Hepatocyte (in vitro differentiated cells): ENCODE data around the gene SFMBT2.

Source experiments
- EZH2 ChIP-seq: fragments of 200-600 bp; sonication (generic); IDR thresholded peaks from 2 replicates; pipeline ENCODE4 v1.6.1; 2016; ENCODE audit warnings: antibody characterized with exemption, mild to moderate bottlenecking, borderline replicate concordance
- EZH2phosphoT487 ChIP-seq: fragments of 200-600 bp; sonication (generic); IDR thresholded peaks from one replicate; pipeline ENCODE4 v1.6.1; 2018; ENCODE audit warnings: antibody characterized with exemption, mild to moderate bottlenecking, low read depth, moderate library complexity; ENCODE audit not compliant: unreplicated experiment, severe bottlenecking
- TF ChIP-seq, protein P1 (sequence below): fragments of 200-600 bp; sonication (generic); IDR thresholded peaks from 2 replicates; pipeline ENCODE4 v1.5.1; 2016; ENCODE audit warnings: antibody characterized with exemption, mild to moderate bottlenecking; ENCODE audit not compliant: poor library complexity

DNA sequence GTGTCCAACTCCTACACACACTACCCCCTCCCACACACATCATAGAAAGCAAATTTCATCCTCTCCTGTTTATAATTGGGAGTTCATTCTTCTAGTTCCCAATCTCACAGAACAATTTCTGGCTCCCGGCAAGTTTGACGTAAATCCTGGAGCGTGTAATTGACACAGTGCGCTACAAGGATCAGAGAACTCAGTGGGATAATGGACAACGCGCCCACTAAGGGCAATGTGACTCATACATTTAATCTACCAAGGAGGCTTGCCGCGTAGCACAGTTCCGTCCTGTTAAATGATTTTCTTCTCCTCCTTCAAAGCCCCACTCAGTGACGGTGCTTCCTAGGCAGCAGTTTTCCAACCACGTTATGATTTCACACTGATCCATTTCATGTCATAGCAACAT, 277.6 kb downstream of the SFMBT2 start:
- TF ChIP-seq, protein P1, sequence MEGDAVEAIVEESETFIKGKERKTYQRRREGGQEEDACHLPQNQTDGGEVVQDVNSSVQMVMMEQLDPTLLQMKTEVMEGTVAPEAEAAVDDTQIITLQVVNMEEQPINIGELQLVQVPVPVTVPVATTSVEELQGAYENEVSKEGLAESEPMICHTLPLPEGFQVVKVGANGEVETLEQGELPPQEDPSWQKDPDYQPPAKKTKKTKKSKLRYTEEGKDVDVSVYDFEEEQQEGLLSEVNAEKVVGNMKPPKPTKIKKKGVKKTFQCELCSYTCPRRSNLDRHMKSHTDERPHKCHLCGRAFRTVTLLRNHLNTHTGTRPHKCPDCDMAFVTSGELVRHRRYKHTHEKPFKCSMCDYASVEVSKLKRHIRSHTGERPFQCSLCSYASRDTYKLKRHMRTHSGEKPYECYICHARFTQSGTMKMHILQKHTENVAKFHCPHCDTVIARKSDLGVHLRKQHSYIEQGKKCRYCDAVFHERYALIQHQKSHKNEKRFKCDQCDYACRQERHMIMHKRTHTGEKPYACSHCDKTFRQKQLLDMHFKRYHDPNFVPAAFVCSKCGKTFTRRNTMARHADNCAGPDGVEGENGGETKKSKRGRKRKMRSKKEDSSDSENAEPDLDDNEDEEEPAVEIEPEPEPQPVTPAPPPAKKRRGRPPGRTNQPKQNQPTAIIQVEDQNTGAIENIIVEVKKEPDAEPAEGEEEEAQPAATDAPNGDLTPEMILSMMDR = no peak
- TF ChIP-seq EZH2 = no peak
- no peak for TF ChIP-seq EZH2phosphoT487
